Stomach (tissue), 4 donors: ENCODE data around the gene HRCT1.

ENCODE experiments used
- EP300 ChIP-seq: sonication (generic); formaldehyde crosslinking; IDR thresholded peaks from one replicate; pipeline ENCODE4 v1.6.1; 2017; ENCODE audit warnings: antibody characterized with exemption
- POLR2A ChIP-seq, 4 donors: fragments of 450-650 bp; IDR thresholded peaks; one replicate each; pipeline ENCODE4 v1.6.1; 2016; ENCODE audit warnings: antibody characterized with exemption in 4 of 4, control low read depth in 2 of 4, mild to moderate bottlenecking in 1 of 4, moderate library complexity in 1 of 4
- POLR2AphosphoS5 ChIP-seq, 3 donors: sonication (generic); formaldehyde crosslinking; IDR thresholded peaks; one replicate each; pipeline ENCODE4 v1.6.1; 2016; ENCODE audit warnings: antibody characterized with exemption in 3 of 3
- TF ChIP-seq, protein P1 (sequence below), 7 experiments: fragments of 450-650 bp in 4 of 7; fragments of 200-600 bp in 3 of 7; sonication (generic) in 3 of 7; IDR thresholded peaks; one replicate each; pipeline ENCODE4 v1.5.1; 2016 to 2019; ENCODE audit warnings: antibody characterized with exemption in 7 of 7, control low read depth in 2 of 7, mild to moderate bottlenecking in 1 of 7

DNA sequence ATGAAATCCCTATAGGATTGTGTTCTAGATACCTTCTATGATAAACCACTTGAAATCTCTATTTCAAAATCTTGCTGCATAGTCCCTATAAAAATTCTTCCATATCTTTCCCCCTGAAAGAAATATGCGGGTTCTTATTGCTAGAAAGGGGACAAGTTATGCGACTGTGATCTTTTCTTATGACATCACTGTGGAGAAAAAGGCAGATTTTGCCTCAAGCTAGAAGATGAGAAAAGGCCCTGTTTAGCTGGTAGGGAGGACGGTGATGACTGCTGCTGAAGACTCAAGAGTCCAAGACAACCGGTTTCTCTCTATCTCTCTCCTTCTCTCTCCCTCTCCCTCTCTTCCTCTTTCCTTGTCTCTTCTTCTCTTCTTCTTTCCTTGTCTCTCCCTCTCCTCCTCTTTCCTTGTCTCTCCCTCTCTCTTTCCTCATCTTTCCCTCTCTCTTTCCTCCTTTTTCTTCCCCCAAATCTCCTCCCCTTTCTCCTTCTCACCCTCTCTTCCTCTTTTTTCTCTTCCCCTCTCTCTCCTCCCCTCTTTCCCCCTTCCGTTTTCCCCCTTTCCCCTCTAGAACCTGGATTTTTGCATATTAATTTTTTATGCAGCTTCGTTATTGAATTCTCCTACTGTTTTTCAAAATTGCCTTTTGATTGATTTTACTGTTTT lies 46.7 kb downstream of the HRCT1 start:
- TF ChIP-seq, protein P1, sequence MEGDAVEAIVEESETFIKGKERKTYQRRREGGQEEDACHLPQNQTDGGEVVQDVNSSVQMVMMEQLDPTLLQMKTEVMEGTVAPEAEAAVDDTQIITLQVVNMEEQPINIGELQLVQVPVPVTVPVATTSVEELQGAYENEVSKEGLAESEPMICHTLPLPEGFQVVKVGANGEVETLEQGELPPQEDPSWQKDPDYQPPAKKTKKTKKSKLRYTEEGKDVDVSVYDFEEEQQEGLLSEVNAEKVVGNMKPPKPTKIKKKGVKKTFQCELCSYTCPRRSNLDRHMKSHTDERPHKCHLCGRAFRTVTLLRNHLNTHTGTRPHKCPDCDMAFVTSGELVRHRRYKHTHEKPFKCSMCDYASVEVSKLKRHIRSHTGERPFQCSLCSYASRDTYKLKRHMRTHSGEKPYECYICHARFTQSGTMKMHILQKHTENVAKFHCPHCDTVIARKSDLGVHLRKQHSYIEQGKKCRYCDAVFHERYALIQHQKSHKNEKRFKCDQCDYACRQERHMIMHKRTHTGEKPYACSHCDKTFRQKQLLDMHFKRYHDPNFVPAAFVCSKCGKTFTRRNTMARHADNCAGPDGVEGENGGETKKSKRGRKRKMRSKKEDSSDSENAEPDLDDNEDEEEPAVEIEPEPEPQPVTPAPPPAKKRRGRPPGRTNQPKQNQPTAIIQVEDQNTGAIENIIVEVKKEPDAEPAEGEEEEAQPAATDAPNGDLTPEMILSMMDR (IDR thresholded peaks at IDR 0.05): no peak
- TF ChIP-seq POLR2A (IDR thresholded peaks at IDR 0.05) (no peak), EP300 (no peak), POLR2AphosphoS5 (IDR thresholded peaks at IDR 0.05) (no peak)
